ENCODE results near the gene SLC17A2.

DNA sequence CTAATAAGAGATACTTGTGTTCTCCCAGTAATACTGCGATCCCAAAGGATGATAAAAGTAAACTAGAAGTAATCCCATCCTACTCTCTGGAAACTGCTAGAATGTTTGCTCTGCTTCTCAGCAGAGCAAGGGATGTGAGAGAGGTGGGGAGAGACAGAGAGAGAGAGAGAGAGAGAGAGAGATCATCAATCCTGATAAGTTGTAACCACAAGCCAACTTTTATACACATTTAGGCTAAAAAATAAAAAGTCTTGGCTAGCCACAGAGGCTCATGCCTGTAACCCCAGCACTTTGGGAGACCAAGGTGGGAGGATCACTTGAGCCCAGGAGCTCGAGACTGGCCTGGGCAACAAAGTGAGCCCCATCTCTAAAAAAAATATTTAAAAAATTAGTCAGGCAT lies 16.1 kb upstream of the SLC17A2 start:
- TF ChIP-seq, protein P1, sequence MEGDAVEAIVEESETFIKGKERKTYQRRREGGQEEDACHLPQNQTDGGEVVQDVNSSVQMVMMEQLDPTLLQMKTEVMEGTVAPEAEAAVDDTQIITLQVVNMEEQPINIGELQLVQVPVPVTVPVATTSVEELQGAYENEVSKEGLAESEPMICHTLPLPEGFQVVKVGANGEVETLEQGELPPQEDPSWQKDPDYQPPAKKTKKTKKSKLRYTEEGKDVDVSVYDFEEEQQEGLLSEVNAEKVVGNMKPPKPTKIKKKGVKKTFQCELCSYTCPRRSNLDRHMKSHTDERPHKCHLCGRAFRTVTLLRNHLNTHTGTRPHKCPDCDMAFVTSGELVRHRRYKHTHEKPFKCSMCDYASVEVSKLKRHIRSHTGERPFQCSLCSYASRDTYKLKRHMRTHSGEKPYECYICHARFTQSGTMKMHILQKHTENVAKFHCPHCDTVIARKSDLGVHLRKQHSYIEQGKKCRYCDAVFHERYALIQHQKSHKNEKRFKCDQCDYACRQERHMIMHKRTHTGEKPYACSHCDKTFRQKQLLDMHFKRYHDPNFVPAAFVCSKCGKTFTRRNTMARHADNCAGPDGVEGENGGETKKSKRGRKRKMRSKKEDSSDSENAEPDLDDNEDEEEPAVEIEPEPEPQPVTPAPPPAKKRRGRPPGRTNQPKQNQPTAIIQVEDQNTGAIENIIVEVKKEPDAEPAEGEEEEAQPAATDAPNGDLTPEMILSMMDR (IDR thresholded peaks at IDR 0.05): no peak
- TF ChIP-seq POLR2A (IDR thresholded peaks at IDR 0.05): no peak
- no peak for TF ChIP-seq EP300 (IDR thresholded peaks at IDR 0.05)

Data from gastroesophageal sphincter (tissue), 3 donors.